Fibroblast of pulmonary artery (primary cell): ENCODE results near the gene SLFNL1.

Experiments
- DNase-seq: peaks from one replicate; pipeline ENCODE4 v3.0.0-alpha.2; 2010; ENCODE audit warnings: low read depth
- H3K4me3 ChIP-seq: replicated peaks from 2 replicates; pipeline ENCODE4 v1.5.1; 2011; ENCODE audit warnings: low read depth, mild to moderate bottlenecking, control low read depth, low read length, moderate library complexity
- CTCF ChIP-seq: IDR thresholded peaks from 2 replicates; pipeline ENCODE4 v1.5.1; 2011; ENCODE audit warnings: mild to moderate bottlenecking, control low read depth, low read length, inconsistent platforms; ENCODE audit errors: missing control alignments

SLFNL1 gene

DNA sequence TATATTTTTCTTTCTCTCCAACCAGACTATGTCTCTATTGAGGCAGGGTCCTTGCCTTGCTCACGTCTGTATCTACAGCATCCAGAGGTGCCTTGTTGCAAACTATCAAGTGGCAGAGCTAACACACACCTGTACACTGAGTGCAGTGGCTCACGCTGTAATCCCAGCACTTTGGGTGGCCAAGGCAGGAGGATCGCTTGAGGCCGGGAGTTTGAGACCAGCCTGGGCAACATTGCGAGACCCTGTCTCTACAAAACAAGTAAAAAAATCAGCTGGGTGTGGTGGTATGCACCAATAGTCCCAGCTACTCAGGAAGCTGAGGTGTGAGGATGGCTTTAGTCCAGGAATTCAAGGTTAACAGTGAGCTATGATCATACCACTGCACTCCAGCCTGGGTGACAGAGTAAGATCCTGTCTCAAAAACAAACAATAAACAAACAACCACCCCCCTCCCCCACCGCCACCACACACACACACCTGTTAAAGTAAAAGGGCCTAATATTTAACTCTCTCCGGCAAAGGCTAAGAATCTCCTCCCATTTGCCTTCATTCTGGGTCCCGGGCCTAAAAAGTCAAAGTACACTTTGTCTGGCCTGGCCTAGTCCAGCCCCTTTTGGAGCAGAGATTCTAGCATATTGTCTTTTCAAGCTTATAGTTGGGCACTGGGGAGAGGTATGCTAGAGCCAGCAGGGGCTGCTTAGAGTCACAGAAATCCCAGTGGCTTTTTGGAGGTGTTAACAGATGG, 9.5 kb upstream of the SLFNL1 start:
- no peak for DNase-seq
- H3K4me3 ChIP-seq: no peak overlapping the region
- TF ChIP-seq CTCF: no peak

DNA sequence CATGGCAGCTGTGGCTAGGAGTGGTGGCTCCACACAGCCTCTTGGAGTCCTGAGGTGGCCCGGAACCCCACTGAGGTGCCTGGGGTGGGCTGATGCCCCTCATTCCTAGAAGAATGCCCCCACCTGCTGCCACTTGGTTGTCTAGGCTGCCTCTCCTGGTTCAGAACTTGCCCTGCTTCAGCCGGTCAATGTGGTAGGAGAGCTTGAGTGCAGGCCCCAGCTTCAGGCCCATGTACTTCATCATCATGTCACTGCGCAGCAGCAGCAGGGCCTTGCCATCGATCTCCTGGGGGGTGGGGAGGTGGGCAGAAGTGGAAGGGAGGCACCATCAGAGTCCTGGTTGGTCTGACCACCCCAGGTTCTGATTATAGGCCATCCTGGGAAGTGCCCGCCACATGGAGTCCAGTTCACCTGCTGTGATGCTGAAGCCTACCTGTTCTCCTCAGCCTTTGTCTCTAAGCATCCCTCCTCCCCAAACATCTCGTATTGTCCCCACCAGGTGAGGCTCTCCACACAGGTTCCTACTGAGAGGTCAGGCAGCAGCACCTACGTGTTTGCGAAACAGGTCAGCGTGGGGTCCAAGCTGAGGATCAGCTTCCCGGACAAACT, 6.6 kb upstream of the SLFNL1 start:
- TF ChIP-seq CTCF: no peak
- no peak for DNase-seq
- H3K4me3 ChIP-seq: no peak overlapping the region

DNA sequence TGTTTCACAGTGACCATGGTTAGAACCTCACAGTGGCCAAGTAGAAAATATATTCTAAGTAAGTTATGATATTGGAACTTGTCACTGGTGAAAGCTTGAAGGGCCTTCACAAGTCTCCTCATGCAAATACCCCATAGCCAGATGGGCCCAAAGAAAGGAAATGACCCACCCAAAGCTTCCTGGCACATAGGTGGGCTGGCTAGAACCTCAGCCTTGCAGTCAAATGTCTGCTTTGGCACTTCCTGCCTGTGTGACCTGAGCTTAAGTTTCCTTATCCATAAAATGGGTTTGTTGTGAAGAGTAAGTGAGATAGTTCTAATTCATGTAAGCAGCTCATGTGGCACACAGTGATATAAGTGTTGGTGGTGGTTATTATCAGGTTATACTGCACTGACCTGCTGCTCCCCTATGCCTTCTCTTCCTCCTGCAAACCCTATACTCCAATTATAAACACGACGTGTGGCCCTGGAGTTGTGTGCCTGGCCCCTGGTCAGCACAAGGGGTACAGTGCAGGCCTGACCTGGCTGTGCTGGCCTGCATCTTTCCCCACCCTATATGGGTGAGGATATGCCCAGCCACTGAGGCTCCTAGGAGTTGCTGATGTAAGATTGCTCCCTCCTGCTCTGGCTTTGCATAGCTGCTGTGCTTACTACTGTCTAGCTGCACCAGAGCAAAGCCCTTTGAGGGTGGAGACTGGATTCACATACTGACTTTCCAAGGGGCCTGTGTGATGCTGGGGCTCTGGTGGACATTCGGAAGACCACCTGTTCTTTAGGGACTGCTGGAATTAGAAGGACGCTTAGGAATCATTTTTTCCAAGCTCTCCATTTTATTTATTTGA, 4.7 kb upstream of the SLFNL1 start:
- H3K4me3 ChIP-seq: no peak overlapping the region
- DNase-seq: no peak
- TF ChIP-seq CTCF: no peak

DNA sequence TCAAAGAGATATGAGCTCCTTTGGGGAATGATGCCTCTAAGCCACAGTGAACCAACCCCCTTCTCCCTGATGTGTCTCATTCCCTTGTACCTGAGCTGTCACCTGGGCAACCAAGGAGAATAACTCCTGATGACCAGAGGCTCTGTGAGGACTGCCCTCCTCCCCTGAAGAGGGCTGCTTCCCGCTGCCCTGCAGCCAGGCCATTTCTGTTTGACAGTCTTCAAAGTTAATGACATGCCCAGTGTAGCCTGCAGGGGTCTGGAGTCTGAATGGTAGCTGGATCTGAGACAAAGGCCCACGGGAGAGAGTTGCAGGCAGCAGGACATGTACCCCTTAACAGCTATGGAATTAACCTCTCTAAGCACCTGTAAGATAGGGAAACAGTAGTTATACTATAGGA, 3.4 kb upstream of the SLFNL1 start:
- no peak for TF ChIP-seq CTCF
- H3K4me3 ChIP-seq: no peak overlapping the region
- no peak for DNase-seq

DNA sequence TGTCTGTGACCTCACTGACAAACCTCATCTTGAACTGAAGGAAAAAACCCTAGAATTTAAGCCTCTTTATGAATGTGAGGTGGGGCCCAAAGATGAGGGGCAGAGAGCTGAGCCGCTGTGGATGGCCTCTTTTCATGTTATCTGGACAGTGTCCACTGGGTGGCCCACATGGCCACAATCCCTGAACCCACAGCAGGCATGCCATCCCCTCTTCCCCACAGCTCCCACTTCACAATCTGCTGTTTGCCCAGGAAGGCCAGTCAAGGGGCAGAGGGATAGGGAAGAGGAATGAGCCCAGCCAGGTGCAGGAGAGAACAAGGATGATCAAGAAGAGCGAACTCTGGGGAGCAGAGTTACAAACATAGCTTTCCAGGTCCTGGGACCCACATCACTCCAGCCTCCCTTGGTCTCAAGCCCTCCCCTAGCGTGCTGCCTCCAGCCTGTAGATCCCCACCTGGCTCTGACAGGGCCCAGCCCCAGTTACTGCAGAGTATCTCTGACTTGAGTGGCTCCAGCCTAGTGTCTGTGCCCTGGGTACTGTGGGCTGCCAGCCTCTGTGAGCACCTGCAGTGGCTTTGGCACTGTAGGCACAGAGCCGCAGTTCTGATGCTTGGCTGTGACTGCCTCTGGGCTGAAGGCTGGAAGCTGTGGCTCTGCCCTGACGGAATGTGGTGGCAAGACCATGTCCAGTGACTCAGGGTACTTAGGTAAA, 1.9 kb upstream of the SLFNL1 start:
- TF ChIP-seq CTCF: peak; percentile 45
- DNase-seq: peak; percentile 35
- no peak overlapping the region for H3K4me3 ChIP-seq

- no peak overlapping the region for H3K4me3 ChIP-seq
- no peak for DNase-seq
- TF ChIP-seq CTCF: no peak
Observed at GRCh38 chr1:41022424-41022823, 899 bp upstream of the SLFNL1 start.
